Measurements from ENCODE around the gene TMTC1. TPM values are rescaled to one million over a fixed set of nuclear protein-coding genes. Genes with fewer than 3 reads are reported as not detected.

TMTC1 gene
- total RNA-seq, 1 experiment from 2014 or later, result 4.8 TPM

DNA sequence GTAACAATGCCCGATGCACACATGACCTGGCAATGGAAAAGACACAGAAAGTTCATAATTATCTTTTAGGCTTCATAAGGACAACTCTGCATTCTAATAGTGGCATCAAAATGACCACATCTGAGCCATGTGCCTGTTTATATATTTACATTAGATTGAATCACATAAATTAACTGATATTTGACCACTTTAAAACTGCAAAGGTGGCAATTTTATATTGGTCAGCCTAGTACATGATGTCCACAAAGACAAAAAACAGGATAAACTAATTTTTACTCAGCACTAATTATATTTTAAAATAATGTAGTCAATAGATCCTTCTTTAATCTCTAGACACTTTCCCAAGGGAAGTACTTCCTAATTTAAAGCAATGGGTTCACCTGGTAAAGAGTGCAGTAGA lies 274.2 kb downstream of the TMTC1 start:
- Histone ChIP-seq H3K27ac (no peak overlapping the region), H3K9me2 (ENCODE audit: insufficient read depth) (no peaks in the 10 kb centered on the region), H3F3A (ENCODE audit: insufficient read depth, low read depth) (no peaks in the 10 kb centered on the region), H2AFZ (no peak overlapping the region), H3K36me3 (ENCODE audit: low read depth) (no peaks in the 10 kb centered on the region), H3K4me1 (replicated peaks; ENCODE audit: insufficient read depth) (no peaks in the 10 kb centered on the region), H4K20me1 (ENCODE audit: insufficient read depth) (no peaks in the 10 kb centered on the region), H3K4me3 (no peak overlapping the region), H3K27me3 (ENCODE audit: insufficient read depth, low read depth) (no peaks in the 10 kb centered on the region), H3K9me3 (ENCODE audit: insufficient read depth, low read depth) (no peaks in the 10 kb centered on the region; the same call in 1 of the 2 replicates), H3K79me2 (ENCODE audit: low read depth) (no peaks in the 10 kb centered on the region), H3K4me2 (no peak overlapping the region)
- no peak for TF ChIP-seq EZH2 (IDR thresholded peaks at IDR 0.05; ENCODE audit: low read depth)
- no peak for TF ChIP-seq CTCF (conservative IDR thresholded peaks at IDR 0.05)
- intact Hi-C loops (cut with micrococcal nuclease; ENCODE audit: unreplicated experiment), result no loop called here
- POLR2A ChIA-PET (ENCODE audit: unreplicated experiment), result no interaction called here
- CTCF ChIA-PET, result no interaction called here
- no TSS peak for BruUV-seq (replicated peaks)
- no peak for DNase-seq

DNA sequence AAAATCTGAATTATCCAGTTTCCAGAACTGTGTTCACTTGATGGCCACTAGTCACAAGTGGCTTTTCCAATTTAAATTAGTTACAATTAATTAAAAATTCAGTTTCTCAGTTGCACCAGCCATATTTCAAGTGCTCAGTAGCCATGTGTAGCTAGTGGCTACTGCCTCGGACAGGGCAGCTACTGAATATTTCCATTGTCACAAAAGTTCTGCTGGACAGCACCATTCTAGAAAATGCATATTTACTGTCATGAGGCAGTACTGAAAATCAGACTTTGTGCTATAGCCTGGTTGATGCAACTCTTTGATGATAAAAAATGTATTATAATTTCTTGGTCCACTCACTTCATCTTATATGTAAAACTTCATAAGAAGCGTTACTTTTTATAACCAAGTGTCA lies 274.8 kb downstream of the TMTC1 start:
- Histone ChIP-seq H3K79me2 (ENCODE audit: low read depth) (no peaks in the 10 kb centered on the region), H3K9me3 (ENCODE audit: insufficient read depth, low read depth) (no peaks in the 10 kb centered on the region; the same call in 1 of the 2 replicates), H3K9me2 (ENCODE audit: insufficient read depth) (no peaks in the 10 kb centered on the region), H3K36me3 (ENCODE audit: low read depth) (no peaks in the 10 kb centered on the region), H3F3A (ENCODE audit: insufficient read depth, low read depth) (no peaks in the 10 kb centered on the region), H3K27ac (no peak overlapping the region), H3K27me3 (ENCODE audit: insufficient read depth, low read depth) (no peaks in the 10 kb centered on the region), H2AFZ (no peak overlapping the region), H3K4me1 (replicated peaks; ENCODE audit: insufficient read depth) (no peaks in the 10 kb centered on the region), H3K4me3 (no peak overlapping the region), H3K4me2 (no peak overlapping the region), H4K20me1 (ENCODE audit: insufficient read depth) (no peaks in the 10 kb centered on the region)
- no peak for DNase-seq
- BruUV-seq (replicated peaks), result no TSS peak
- intact Hi-C loops (cut with micrococcal nuclease; ENCODE audit: unreplicated experiment), result no loop called here
- ChIA-PET POLR2A (ENCODE audit: unreplicated experiment) (no interaction called here), CTCF (no interaction called here)
- TF ChIP-seq CTCF (conservative IDR thresholded peaks at IDR 0.05), result no peak
- TF ChIP-seq EZH2 (IDR thresholded peaks at IDR 0.05; ENCODE audit: low read depth), result no peak

DNA sequence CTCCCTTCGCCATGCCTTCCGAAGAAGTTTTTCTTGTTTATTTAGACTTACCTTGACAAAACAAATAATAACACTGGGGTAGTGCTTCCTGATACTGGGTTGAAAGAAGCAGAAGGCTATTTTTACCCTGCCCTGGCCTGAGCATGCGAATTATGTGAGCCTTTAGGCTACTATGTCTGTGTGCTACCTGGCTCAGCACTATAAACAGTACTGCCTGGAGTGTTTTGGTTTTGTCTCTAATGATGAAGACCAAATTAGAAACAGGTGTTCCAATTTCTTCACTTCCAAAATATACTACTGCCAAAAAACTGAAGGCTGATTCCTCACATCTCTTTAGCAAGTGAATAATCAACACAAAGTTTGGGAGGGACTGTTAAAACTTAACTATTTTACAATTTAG lies 278.6 kb downstream of the TMTC1 start:
- DNase-seq, result no peak
- H4K20me1 ChIP-seq (ENCODE audit: insufficient read depth), result no peaks in the 10 kb centered on the region
- H3K79me2 ChIP-seq (ENCODE audit: low read depth), result no peaks in the 10 kb centered on the region
- H2AFZ ChIP-seq, result no peak overlapping the region
- no peak overlapping the region for H3K27ac ChIP-seq
- no peaks in the 10 kb centered on the region for H3K27me3 ChIP-seq (ENCODE audit: insufficient read depth, low read depth)
- no peaks in the 10 kb centered on the region for H3F3A ChIP-seq (ENCODE audit: insufficient read depth, low read depth)
- no peak overlapping the region for H3K4me3 ChIP-seq
- no peak for TF ChIP-seq EZH2 (IDR thresholded peaks at IDR 0.05; ENCODE audit: low read depth)
- no peak for TF ChIP-seq CTCF (conservative IDR thresholded peaks at IDR 0.05)
- CTCF ChIA-PET, result interaction anchor here (1.1 kb wide), 1 partner anchor 12 kb away, joined by 3 read pairs; no protein-coding TSS in a partner anchor
- no peak overlapping the region for H3K4me2 ChIP-seq
- intact Hi-C loops (cut with micrococcal nuclease; ENCODE audit: unreplicated experiment), result no loop called here
- no TSS peak for BruUV-seq (replicated peaks)
- H3K9me3 ChIP-seq (ENCODE audit: insufficient read depth, low read depth), result no peaks in the 10 kb centered on the region; the same call in 1 of the 2 replicates
- POLR2A ChIA-PET (ENCODE audit: unreplicated experiment), result no interaction called here
- H3K9me2 ChIP-seq (ENCODE audit: insufficient read depth), result no peaks in the 10 kb centered on the region
- H3K4me1 ChIP-seq (replicated peaks; ENCODE audit: insufficient read depth), result no peaks in the 10 kb centered on the region
- H3K36me3 ChIP-seq (ENCODE audit: low read depth), result no peaks in the 10 kb centered on the region
